HG02798 (cell line): Measurements from ENCODE around the gene NOL12.

ENCODE experiments used
- ATAC-seq: cut with Tn5 transposase; IDR thresholded peaks from one replicate; pipeline ENCODE4 v1.9.1; 2021; ENCODE audit warnings: mild to moderate bottlenecking; ENCODE audit not compliant: unreplicated experiment, poor library complexity

The NOL12 gene

GRCh38 chr22:37659066-37659896, 26.9 kb upstream of the NOL12 start:
- peak; percentile 12 for ATAC-seq

DNA sequence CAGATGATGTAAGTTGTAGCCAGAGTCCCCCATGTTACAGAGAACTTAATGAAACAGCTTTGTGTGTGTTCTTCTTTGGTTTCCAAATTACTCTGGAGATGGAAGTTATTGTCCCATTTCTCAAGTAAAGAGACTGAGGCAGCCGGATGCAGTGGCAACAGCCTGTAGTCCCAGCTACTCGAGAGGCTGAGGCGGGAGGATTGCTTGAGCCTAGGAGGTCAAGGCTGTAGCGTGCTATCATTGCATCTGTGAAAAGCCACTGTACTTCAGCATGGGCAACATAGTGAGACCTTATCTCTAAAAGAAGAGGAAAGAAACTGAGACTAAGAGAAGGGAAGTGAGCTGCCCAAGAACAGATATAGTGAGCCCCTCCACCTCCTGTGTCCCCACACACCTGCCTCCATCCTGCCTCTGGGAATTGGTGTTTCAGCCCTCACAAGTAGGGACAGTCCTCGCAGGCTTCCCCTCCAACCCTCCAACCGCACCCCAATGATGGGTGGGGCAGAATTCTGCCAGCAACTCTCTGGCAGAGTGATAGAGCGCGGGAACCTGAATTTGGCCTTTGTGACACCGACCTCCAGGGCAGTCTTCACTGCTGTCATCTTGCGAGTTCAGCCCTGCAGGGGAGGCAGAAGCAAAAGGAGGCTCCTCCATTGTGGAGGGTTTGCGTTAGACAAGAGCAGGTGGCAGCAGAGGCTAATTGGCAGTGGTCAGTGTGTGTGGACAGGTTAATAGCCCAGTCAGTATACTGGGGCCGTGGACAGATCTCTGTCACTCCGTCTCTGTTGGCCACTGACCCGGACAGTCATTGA, 26.0 kb upstream of the NOL12 start:
- no peak for ATAC-seq

DNA sequence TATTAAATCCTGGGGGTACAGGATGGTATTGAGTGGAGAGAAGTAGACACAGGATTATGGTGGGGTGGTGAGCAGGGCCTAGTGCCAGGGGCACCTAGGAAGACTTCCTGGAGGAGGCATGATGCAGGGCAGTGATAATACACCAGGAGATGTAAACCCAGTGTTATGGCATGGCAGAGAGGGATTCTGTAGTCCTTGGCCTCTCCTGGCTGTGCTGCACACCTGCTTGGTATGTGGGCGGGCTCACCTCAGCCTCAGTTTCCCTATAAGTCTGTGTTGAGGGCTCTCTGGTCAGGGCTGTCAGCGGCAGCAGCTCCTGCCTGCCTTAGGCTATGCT, 25.5 kb upstream of the NOL12 start:
- ATAC-seq: no peak

DNA sequence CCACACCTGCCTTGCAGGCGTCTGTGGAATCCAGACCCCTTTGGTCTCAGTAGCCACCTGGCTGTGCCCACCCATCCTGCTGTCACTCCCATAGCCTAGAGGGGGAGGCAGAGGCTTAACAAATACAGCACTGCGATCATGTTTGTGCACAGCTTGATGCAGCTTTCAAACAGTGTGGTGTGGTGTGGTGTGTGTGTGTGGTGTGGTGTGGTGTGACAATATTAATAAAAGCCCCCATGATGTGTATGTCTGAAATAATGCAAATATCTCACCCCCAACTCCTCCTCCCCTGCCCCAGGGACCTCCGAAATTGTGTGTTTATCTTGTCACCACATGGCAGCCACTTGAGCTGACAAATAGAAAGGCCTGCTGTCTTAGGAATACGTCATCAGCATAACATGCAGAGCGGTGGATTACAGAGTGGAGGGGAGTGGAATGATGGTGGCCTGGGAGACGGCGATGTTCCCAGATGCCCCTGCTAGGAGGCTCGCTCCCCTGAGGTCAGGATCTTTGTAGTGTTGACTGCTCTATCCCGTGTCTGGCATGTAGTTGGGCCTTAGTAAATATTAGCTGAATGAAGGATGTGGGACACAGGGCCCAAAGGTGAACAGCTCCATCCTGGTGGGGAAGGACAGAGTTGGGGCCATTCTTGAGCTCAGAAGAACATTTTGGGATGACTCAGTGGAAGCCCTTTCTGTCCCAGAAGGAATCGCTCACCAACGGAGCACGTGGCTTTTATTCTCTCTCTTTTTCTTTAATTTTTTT, 24.8 kb upstream of the NOL12 start:
- no peak for ATAC-seq

DNA sequence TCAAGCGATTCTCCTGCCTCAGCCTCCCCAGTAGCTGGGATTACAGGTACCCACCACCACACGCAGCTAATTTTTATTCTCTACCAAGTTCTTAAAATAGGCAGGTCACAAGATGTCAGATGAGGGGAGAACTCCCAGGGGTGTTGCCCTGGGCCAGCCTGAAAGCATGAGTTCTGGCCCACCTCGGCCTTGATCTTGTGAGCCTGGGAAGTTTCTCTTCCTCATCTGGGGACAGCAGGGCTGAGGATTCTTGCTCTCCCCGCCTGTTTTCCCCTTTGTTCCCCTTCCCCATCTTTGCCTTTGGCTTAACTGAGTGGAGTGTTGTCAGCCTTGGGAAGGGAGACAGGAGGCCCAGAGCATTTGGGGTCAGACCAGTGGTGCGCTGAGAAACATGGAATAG, 24.1 kb upstream of the NOL12 start:
- ATAC-seq: no peak

GRCh38 chr22:37663521-37664140, 22.5 kb upstream of the NOL12 start:
- no peak for ATAC-seq

GRCh38 chr22:37664249-37665101, 21.7 kb upstream of the NOL12 start:
- ATAC-seq: no peak

GRCh38 chr22:37665487-37665886, 20.7 kb upstream of the NOL12 start:
- ATAC-seq: no peak

DNA sequence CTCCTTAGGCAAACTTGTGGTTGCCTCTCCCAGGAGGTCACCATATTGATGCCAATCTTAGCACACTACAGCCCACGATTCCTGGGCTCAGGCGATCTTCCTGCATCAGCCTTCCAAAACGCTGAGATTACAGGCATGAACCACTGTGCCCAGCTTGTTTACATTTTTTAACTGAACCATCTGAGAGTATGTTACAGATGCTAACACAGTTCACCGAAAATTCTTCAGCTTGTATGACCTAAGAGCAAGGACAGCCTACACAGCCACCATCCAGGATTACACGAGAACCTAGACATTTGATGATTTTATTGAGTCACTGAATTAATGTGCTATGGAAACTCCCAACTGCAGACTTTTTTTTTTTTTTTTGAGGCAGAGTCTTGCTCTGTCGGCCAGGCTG, 16.6 kb upstream of the NOL12 start:
- ATAC-seq: no peak

- ATAC-seq: no peak
Measured at GRCh38 chr22:37672206-37672919, 13.8 kb upstream of the NOL12 start.

DNA sequence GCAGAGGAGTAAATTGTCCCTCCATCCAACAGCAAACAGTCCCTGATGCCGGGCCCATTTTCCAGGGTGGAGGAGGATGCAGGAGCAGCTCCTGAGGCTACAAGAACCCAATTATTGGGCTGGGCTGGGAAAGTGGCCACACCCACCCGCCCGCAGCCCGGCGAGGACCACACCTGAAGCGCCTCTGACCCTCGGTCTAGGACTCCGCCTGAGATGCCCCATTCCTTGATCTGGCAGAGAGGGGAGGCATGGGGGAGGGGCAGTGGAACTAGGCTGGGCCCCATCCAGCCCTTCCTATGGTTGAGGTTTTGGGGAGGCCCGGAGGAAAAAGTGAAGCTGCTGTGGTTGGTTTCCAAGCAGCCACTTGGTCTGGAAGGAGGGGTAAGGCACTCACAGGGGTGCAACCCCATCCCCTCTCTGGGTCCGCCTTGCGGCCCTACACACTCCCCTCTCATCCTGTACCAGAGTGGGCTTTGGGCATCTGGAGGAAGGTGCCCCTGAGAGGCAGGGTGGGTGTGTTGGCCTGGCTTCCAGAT, 13.2 kb upstream of the NOL12 start:
- ATAC-seq: no peak

- no peak for ATAC-seq
Measured at GRCh38 chr22:37674248-37674647, 11.9 kb upstream of the NOL12 start.

DNA sequence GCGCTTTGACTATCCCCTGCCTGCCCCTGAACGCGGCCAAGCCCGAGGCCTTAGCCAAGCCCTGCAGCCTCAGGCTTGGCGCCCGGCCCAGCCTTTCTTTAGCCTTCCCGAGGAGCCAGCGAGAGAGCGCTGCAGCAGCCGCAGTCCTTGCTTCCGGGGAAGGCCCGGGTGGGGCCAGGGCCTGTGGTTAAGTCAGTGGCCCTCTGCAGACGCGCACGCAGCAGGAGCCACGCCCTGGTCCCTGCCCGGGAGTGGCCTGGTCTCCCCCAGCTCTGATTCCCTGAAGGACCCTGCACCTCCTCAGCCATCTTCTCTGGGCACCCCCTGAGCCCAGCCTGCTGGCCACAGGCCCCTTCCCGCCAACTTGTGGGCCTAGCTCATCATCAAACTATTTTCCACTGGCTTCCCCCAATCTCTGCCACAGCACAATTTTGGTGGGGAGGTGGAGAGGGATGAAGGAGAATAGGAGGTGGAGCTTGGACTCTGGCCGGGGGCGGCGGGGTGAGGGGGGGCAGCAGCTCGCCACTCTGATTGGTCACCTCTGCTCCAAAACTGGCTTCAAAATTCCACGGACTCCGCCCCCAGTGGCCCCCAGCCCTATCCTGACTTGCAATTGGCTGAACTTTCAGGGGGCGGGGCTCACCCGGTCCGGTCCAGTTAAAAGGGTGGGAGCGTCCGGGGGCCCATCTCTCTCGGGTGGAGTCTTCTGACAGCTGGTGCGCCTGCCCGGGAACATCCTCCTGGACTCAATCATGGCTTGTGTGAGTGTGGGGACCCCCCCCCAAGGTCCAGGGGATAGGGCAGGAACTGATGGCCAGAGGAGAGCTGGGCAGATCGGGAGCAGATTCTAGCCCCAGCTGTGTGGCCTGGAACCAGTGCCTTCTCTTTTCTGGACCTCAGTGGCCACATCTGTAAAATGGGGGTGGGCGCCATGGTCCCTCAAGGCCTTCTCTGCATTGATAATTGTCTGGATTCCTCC, 10.9 kb upstream of the NOL12 start, which contains the start of gene LGALS1:
Gene LGALS1 (plus strand): TSS at position 686 of the 979 bp plus-strand sequence. CDS start 67 bp downstream, at position 753.
- ATAC-seq: peak; percentile 49

- peak; percentile 3 for ATAC-seq
Measured at GRCh38 chr22:37675930-37676735, 10.0 kb upstream of the NOL12 start.

DNA sequence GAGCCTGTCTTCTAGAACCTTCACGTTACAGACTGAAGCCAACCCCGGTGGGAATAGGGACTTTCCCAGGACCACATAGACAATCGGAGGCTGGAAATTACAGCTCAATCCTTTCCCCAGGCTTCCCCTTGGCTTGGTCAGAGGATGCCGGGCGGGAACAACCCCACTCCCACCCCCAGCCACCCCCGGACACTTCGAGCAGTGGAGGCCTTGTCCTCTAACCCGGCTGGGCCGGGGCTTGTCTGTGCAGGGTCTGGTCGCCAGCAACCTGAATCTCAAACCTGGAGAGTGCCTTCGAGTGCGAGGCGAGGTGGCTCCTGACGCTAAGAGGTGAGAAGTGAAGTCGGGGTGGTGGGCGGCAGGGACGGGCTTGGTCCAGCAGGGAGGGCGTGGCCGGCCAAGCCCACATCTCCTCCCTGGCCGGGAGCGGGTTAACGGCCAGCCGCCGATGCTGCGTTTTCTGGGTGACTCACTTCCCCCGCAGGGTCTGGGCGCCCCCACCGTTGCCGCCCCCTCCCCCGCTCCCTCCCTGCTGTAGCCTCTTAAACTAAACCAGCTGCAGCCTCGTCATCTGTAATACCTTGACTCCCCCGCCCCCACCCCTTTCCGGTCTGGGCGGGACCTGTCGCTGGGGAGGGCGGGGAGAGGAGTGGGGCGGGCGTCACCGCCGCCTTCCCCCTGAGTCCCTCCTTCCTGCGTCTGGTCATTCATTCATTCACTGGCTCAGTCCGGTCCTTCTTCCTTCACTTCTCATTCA, 9.2 kb upstream of the NOL12 start:
- peak; percentile 61 for ATAC-seq

DNA sequence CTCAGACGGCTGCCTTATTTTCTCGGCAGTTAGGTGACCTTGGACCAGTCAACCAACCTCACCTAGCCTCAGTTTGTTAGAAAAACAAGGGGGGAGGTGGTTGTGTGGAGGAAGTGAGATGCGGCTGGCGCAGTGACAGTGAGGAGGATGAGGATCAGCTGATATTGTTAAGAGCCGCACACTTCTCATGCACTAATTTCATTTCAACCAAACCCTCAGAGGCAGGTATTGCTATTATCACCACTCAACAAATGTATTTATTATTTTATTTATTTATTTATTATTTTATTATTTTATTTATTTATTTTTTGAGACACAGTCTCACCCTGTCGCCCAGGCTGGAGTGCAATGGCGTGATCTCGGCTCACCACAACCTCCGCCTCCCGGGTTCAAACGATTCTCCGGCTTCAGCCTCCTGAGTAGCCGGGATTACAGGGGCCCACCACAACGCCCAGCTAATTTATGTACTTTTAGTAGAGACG, 8.6 kb upstream of the NOL12 start:
- ATAC-seq: no peak
